Measurements from ENCODE around the gene PRR27. TPM values are rescaled to one million over a fixed set of nuclear protein-coding genes. Genes with fewer than 3 reads are reported as not detected.

Gene PRR27
- polyA plus RNA-seq, 1 donor from 2014 or later: not detected

DNA sequence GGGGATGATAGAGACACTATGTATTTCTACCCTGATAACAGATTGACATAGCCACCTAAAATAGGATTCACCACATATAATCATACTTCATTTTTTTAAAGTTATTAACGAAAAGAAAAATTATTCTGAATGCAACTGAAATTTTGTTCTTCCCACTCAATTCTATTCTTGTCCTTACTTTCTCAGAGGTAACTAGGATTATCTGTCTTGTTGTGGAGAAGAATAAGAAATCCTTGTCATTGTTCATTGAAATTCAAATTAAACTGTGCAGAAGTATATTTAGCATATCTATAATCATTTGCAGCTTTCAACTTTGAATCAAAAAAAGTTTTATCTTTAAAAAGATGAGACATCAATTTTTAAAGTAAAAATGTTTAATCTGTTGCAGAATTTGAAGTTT lies 40.4 kb upstream of the PRR27 start:
- Histone ChIP-seq H3K36me3 (ENCODE audit: insufficient read depth, low read length) (no peaks in the 10 kb centered on the region), H4K20me1 (ENCODE audit: insufficient read depth) (no peaks in the 10 kb centered on the region), H3F3A (ENCODE audit: insufficient read depth, low read length, poor library complexity, severe bottlenecking) (no peaks in the 10 kb centered on the region), H3K4me3 (ENCODE audit: low read length) (no peak overlapping the region), H3K27me3 (ENCODE audit: insufficient read depth, low read depth, low read length) (no peaks in the 10 kb centered on the region), H3K4me2 (ENCODE audit: low read length) (no peak overlapping the region), H3K79me2 (replicated peaks; ENCODE audit: insufficient read depth, low read length) (no peaks in the 10 kb centered on the region), H2AFZ (ENCODE audit: low read depth, low read length) (no peak overlapping the region), H3K9ac (ENCODE audit: low read length) (no peak overlapping the region), H3K27ac (ENCODE audit: low read length) (no peak overlapping the region), H3K9me3 (ENCODE audit: low read length) (no peaks in the 10 kb centered on the region), H3K9me2 (ENCODE audit: insufficient read depth, low read length) (no peaks in the 10 kb centered on the region)
- TF ChIP-seq MXI1 (conservative IDR thresholded peaks at IDR 0.05; ENCODE audit: poor library complexity, severe bottlenecking) (no peak), EP300 (conservative IDR thresholded peaks at IDR 0.05; ENCODE audit: poor library complexity, severe bottlenecking) (no peak), TAF1 (IDR thresholded peaks at IDR 0.05; ENCODE audit: low read depth) (no peak), RAD21 (conservative IDR thresholded peaks at IDR 0.05) (no peak), EZH2 (IDR thresholded peaks at IDR 0.05; ENCODE audit: borderline replicate concordance, insufficient read depth, low read length, poor library complexity, severe bottlenecking) (no peak), POLR2AphosphoS5 (IDR thresholded peaks at IDR 0.05) (no peak), SMC3 (conservative IDR thresholded peaks at IDR 0.05; ENCODE audit: poor library complexity) (no peak)
- TF ChIP-seq, protein P1, sequence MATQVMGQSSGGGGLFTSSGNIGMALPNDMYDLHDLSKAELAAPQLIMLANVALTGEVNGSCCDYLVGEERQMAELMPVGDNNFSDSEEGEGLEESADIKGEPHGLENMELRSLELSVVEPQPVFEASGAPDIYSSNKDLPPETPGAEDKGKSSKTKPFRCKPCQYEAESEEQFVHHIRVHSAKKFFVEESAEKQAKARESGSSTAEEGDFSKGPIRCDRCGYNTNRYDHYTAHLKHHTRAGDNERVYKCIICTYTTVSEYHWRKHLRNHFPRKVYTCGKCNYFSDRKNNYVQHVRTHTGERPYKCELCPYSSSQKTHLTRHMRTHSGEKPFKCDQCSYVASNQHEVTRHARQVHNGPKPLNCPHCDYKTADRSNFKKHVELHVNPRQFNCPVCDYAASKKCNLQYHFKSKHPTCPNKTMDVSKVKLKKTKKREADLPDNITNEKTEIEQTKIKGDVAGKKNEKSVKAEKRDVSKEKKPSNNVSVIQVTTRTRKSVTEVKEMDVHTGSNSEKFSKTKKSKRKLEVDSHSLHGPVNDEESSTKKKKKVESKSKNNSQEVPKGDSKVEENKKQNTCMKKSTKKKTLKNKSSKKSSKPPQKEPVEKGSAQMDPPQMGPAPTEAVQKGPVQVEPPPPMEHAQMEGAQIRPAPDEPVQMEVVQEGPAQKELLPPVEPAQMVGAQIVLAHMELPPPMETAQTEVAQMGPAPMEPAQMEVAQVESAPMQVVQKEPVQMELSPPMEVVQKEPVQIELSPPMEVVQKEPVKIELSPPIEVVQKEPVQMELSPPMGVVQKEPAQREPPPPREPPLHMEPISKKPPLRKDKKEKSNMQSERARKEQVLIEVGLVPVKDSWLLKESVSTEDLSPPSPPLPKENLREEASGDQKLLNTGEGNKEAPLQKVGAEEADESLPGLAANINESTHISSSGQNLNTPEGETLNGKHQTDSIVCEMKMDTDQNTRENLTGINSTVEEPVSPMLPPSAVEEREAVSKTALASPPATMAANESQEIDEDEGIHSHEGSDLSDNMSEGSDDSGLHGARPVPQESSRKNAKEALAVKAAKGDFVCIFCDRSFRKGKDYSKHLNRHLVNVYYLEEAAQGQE (IDR thresholded peaks at IDR 0.05; ENCODE audit: borderline replicate concordance): no peak
- TF ChIP-seq, protein P2, sequence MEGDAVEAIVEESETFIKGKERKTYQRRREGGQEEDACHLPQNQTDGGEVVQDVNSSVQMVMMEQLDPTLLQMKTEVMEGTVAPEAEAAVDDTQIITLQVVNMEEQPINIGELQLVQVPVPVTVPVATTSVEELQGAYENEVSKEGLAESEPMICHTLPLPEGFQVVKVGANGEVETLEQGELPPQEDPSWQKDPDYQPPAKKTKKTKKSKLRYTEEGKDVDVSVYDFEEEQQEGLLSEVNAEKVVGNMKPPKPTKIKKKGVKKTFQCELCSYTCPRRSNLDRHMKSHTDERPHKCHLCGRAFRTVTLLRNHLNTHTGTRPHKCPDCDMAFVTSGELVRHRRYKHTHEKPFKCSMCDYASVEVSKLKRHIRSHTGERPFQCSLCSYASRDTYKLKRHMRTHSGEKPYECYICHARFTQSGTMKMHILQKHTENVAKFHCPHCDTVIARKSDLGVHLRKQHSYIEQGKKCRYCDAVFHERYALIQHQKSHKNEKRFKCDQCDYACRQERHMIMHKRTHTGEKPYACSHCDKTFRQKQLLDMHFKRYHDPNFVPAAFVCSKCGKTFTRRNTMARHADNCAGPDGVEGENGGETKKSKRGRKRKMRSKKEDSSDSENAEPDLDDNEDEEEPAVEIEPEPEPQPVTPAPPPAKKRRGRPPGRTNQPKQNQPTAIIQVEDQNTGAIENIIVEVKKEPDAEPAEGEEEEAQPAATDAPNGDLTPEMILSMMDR (IDR thresholded peaks at IDR 0.05; ENCODE audit: poor library complexity, severe bottlenecking): no peak

DNA sequence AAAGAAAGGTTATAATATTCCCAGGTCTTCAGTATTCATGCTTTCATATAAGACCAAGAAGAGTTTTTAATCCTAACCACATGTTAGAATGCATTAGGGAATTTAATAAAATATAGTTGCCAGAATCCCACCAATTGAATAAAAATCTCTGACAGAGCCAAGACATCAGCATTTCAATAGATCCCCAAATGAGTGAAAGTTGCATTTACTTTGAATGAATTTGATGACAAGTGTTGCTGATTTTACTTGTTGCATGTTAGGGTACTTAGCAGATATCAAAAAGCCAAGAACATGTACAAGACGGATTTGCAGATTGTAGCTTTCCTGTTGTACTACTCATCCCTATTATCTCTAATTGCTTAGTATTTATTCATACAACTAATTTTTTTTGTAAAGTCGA lies 39.9 kb upstream of the PRR27 start:
- Histone ChIP-seq H3K79me2 (replicated peaks; ENCODE audit: insufficient read depth, low read length) (no peaks in the 10 kb centered on the region), H3K36me3 (ENCODE audit: insufficient read depth, low read length) (no peaks in the 10 kb centered on the region), H3K9me2 (ENCODE audit: insufficient read depth, low read length) (no peaks in the 10 kb centered on the region), H3K9me3 (ENCODE audit: low read length) (no peaks in the 10 kb centered on the region), H3K27ac (ENCODE audit: low read length) (no peak overlapping the region), H3K9ac (ENCODE audit: low read length) (no peak overlapping the region), H3K27me3 (ENCODE audit: insufficient read depth, low read depth, low read length) (no peaks in the 10 kb centered on the region), H3K4me3 (ENCODE audit: low read length) (no peak overlapping the region), H3K4me2 (ENCODE audit: low read length) (no peak overlapping the region), H3F3A (ENCODE audit: insufficient read depth, low read length, poor library complexity, severe bottlenecking) (no peaks in the 10 kb centered on the region), H2AFZ (ENCODE audit: low read depth, low read length) (no peak overlapping the region), H4K20me1 (ENCODE audit: insufficient read depth) (no peaks in the 10 kb centered on the region)
- no peak for TF ChIP-seq SMC3 (conservative IDR thresholded peaks at IDR 0.05; ENCODE audit: poor library complexity)
- no peak for TF ChIP-seq EZH2 (IDR thresholded peaks at IDR 0.05; ENCODE audit: borderline replicate concordance, insufficient read depth, low read length, poor library complexity, severe bottlenecking)
- no peak for TF ChIP-seq RAD21 (conservative IDR thresholded peaks at IDR 0.05)
- no peak for TF ChIP-seq MXI1 (conservative IDR thresholded peaks at IDR 0.05; ENCODE audit: poor library complexity, severe bottlenecking)
- TF ChIP-seq TAF1 (IDR thresholded peaks at IDR 0.05; ENCODE audit: low read depth): no peak
- TF ChIP-seq, protein P2 (IDR thresholded peaks at IDR 0.05; ENCODE audit: poor library complexity, severe bottlenecking): no peak
- TF ChIP-seq POLR2AphosphoS5 (IDR thresholded peaks at IDR 0.05): no peak
- TF ChIP-seq, protein P1 (IDR thresholded peaks at IDR 0.05; ENCODE audit: borderline replicate concordance): no peak
- no peak for TF ChIP-seq EP300 (conservative IDR thresholded peaks at IDR 0.05; ENCODE audit: poor library complexity, severe bottlenecking)
